HCT116 (cell line): Measurements from ENCODE around the gene NLN. TPM values are rescaled to one million over a fixed set of nuclear protein-coding genes. Genes with fewer than 3 reads are reported as not detected.

Experiments used
- ATAC-seq: fragments of 200-7000 bp; cut with Tn5 transposase; 2 replicates; pipeline ENCODE4 v1.9.1; 2020; ENCODE audit warnings: mild to moderate bottlenecking, moderate library complexity
- BruUV-seq: library from RNA; stranded (reverse); fragments of 400-500 nt; replicated peaks from 2 replicates; lab custom pipeline; 2021; lab: Mats Ljungman, UMichigan
- CTCF ChIA-PET: fragments of 300-600 bp; sonication (Branson Sonifier 250); formaldehyde crosslinking; loops from one replicate; lab custom pipeline; 2021; ENCODE audit warnings: antibody characterized with exemption; lab: Charles Lee
- POLR2A ChIA-PET: fragments of 300-600, 350-600 bp; sonication (Branson Sonifier 250); formaldehyde crosslinking; loops from one replicate; lab custom pipeline; 2021; ENCODE audit warnings: antibody characterized with exemption; lab: Charles Lee
- RAD21 ChIA-PET, 2 experiments: fragments of 300-600 bp; sonication (Branson Sonifier 250); formaldehyde crosslinking; loops; one replicate each; lab custom pipeline; 2023; ENCODE audit warnings: low total read pairs in 2 of 2; ENCODE audit not compliant: uncharacterized antibody in 2 of 2, unreplicated experiment in 2 of 2, low non-redundant PET in 1 of 2; lab: Charles Lee
- DNase-seq: peaks from one replicate; pipeline ENCODE4 v3.0.0-alpha.2; 2010; ENCODE audit warnings: low read depth, low spot score
- H2AFZ ChIP-seq: fragments of 200-600 bp; shearing (Covaris generic), sonication (generic); 2 replicates; pipeline ENCODE4 v1.6.1; 2017; ENCODE audit warnings: low read depth, mixed run types, mixed read lengths, antibody characterized with exemption, low read length; ENCODE audit not compliant: poor library complexity, severe bottlenecking
- H3K27ac ChIP-seq: 2 replicates; pipeline ENCODE4 v1.5.1; 2012; ENCODE audit warnings: low read depth, low read length
- H3K27me3 ChIP-seq: fragments of 200-600 bp; sonication (generic); 2 replicates; pipeline ENCODE4 v1.6.1; 2016; ENCODE audit warnings: mixed run types, low read length, mixed read lengths; ENCODE audit not compliant: insufficient read depth
- H3K36me3 ChIP-seq, 2 experiments: fragments of 200-500 bp in 1 of 2; fragments of 200-600 bp in 1 of 2; sonication (Bioruptor generic) in 1 of 2; sonication (generic) in 1 of 2; 2 replicates each; pipeline versions ENCODE4 v1.5.1 to v1.6.1; 2014 to 2016; ENCODE audit warnings: low read length in 2 of 2, inconsistent platforms in 1 of 2, mixed read lengths in 1 of 2, mixed run types in 1 of 2; ENCODE audit not compliant: insufficient read depth in 2 of 2, control insufficient read depth in 1 of 2
- H3K4me1 ChIP-seq, 2 experiments: fragments of 200-600 bp in 1 of 2; sonication (generic) in 1 of 2; 2 replicates each; pipeline versions ENCODE4 v1.5.1 to v1.6.1; 2012 to 2017; ENCODE audit warnings: low read length in 2 of 2, inconsistent platforms in 1 of 2, mild to moderate bottlenecking in 1 of 2, mixed read lengths in 1 of 2, mixed run types in 1 of 2, moderate library complexity in 1 of 2; ENCODE audit not compliant: insufficient read depth in 2 of 2, control insufficient read depth in 1 of 2
- H3K4me2 ChIP-seq: fragments of 200-600 bp; sonication (generic); 2 replicates; pipeline ENCODE4 v1.6.1; 2017; ENCODE audit warnings: mixed run types, low read length, mixed read lengths
- H3K4me3 ChIP-seq, 2 experiments: fragments of 200-600 bp in 1 of 2; sonication (generic) in 1 of 2; replicated peaks in 1 of 2; 2 replicates each; pipeline ENCODE4 v1.5.1; 2011 to 2016; ENCODE audit warnings: low read length in 2 of 2, control low read depth in 1 of 2, low read depth in 1 of 2, mild to moderate bottlenecking in 1 of 2, mixed read lengths in 1 of 2, mixed run types in 1 of 2
- H3K79me2 ChIP-seq: fragments of 200-600 bp; sonication (generic); 2 replicates; pipeline ENCODE4 v1.6.1; 2017; ENCODE audit warnings: mild to moderate bottlenecking, mixed run types, low read length, moderate library complexity, mixed read lengths; ENCODE audit not compliant: insufficient read depth
- H3K9ac ChIP-seq: fragments of 200-600 bp; sonication (generic); 2 replicates; pipeline ENCODE4 v1.6.1; 2016; ENCODE audit warnings: low read length, mixed read lengths
- H3K9me2 ChIP-seq: fragments of 200-600 bp; sonication (generic), shearing (Covaris generic); 2 replicates; pipeline ENCODE4 v1.6.1; 2017; ENCODE audit warnings: mixed run types, mild to moderate bottlenecking, moderate library complexity; ENCODE audit not compliant: insufficient read depth
- H3K9me3 ChIP-seq, 2 experiments: fragments of 200-500 bp in 1 of 2; fragments of 200-600 bp in 1 of 2; sonication (Bioruptor generic) in 1 of 2; sonication (generic) in 1 of 2; 2 replicates each; pipeline ENCODE4 v1.6.1; 2014 to 2017; ENCODE audit warnings: low read length in 2 of 2, mixed read lengths in 2 of 2, inconsistent platforms in 1 of 2, low read depth in 1 of 2, mild to moderate bottlenecking in 1 of 2, mixed run types in 1 of 2, moderate library complexity in 1 of 2; ENCODE audit not compliant: control insufficient read depth in 1 of 2, insufficient read depth in 1 of 2
- H4K20me1 ChIP-seq: fragments of 200-600 bp; sonication (generic), shearing (Covaris generic); 2 replicates; pipeline ENCODE4 v1.6.1; 2017; ENCODE audit warnings: mixed run types, mild to moderate bottlenecking, moderate library complexity; ENCODE audit not compliant: insufficient read depth
- CBX3 ChIP-seq: IDR thresholded peaks from 2 replicates; pipeline ENCODE4 v1.6.1; 2012; ENCODE audit warnings: low read depth
- CTCF ChIP-seq, 3 experiments: fragments of 200-600 bp in 1 of 3; sonication (generic) in 1 of 3; IDR thresholded peaks in 2 of 3; conservative IDR thresholded peaks in 1 of 3; 2 replicates each; pipeline ENCODE4 v1.5.1; 2012 to 2017; ENCODE audit warnings: low read depth in 2 of 3, low read length in 2 of 3, antibody characterized with exemption in 1 of 3, borderline replicate concordance in 1 of 3, control low read depth in 1 of 3, mild to moderate bottlenecking in 1 of 3, mixed read lengths in 1 of 3, mixed run types in 1 of 3, moderate library complexity in 1 of 3; ENCODE audit not compliant: insufficient read depth in 1 of 3
- ELF1 ChIP-seq: IDR thresholded peaks from 2 replicates; pipeline ENCODE4 v1.6.1; 2012; ENCODE audit warnings: low read depth, borderline replicate concordance
- JUND ChIP-seq: IDR thresholded peaks from 2 replicates; pipeline ENCODE4 v1.6.1; 2012
- RAD21 ChIP-seq: IDR thresholded peaks from 2 replicates; pipeline ENCODE4 v1.6.1; 2012; ENCODE audit warnings: low read depth, mild to moderate bottlenecking
- TCF7L2 ChIP-seq: IDR thresholded peaks from 2 replicates; pipeline ENCODE4 v1.7.0; 2011; ENCODE audit warnings: borderline replicate concordance, inconsistent platforms; ENCODE audit not compliant: insufficient read depth, insufficient read length; ENCODE audit errors: extremely low read depth
- YY1 ChIP-seq: IDR thresholded peaks from 2 replicates; pipeline ENCODE4 v1.6.1; 2011; ENCODE audit warnings: low read length, low read depth, moderate library complexity, mild to moderate bottlenecking; ENCODE audit not compliant: insufficient replicate concordance; ENCODE audit errors: extremely low read depth
- ZNF274 ChIP-seq: fragments of 200-500 bp; sonication (Bioruptor generic); IDR thresholded peaks from 2 replicates; pipeline ENCODE4 v1.6.1; 2014; ENCODE audit warnings: mild to moderate bottlenecking, low read depth, low read length, inconsistent platforms
- intact Hi-C: fragments of 100-400 bp; cut with micrococcal nuclease; formaldehyde crosslinking; loops from 2 replicates; pipeline ENCODE4 v1.10.0; 2022
- total RNA-seq: library from RNA; stranded (reverse); gene quantifications from one replicate; pipeline ENCODE4 v1.2.1, GENCODE V29; 2021; ENCODE audit not compliant: unreplicated experiment

NLN gene
- total RNA-seq, 1 experiment from 2014 or later: 67.6 TPM

GRCh38 chr5:65801352-65801783 lies 79.4 kb downstream of the NLN start:
- no peaks in the 10 kb centered on the region for H3K27me3 ChIP-seq
- CTCF ChIA-PET: no interaction called here
- intact Hi-C loops: no loop called here
- no TSS peak for BruUV-seq
- no peaks in the 10 kb centered on the region; a peak in 1 of 4 replicates for H3K4me1 ChIP-seq
- peaks cover 0 to 11% of the 10 kb centered on the region in 2 experiments; a peak in 1 of 4 replicates for H3K36me3 ChIP-seq
- no peak overlapping the region for H2AFZ ChIP-seq
- H3K4me3 ChIP-seq: no peak overlapping the region
- H3K79me2 ChIP-seq: no peaks in the 10 kb centered on the region
- no peaks in the 10 kb centered on the region for H3K9me2 ChIP-seq
- no peak for ATAC-seq
- RAD21 ChIA-PET: no interaction called here
- H3K4me2 ChIP-seq: no peak overlapping the region
- H3K9ac ChIP-seq: no peak overlapping the region
- H4K20me1 ChIP-seq: no peaks in the 10 kb centered on the region
- POLR2A ChIA-PET: no interaction called here
- TF ChIP-seq TCF7L2: no peak
- no peak for TF ChIP-seq ELF1
- no peak for TF ChIP-seq JUND
- TF ChIP-seq RAD21: no peak
- TF ChIP-seq ZNF274: no peak
- no peak for TF ChIP-seq YY1
- no peak for TF ChIP-seq CTCF (IDR thresholded peaks at IDR 0.05 in 2 of 3, conservative IDR thresholded peaks at IDR 0.05 in 1 of 3; ENCODE audit: borderline replicate concordance in 1 of 3, insufficient read depth in 1 of 3, low read depth in 2 of 3, low read length in 2 of 3)
- TF ChIP-seq CBX3: no peak
- H3K27ac ChIP-seq: no peak overlapping the region
- no peak for DNase-seq
- H3K9me3 ChIP-seq: peaks cover 3 to 5% of the 10 kb centered on the region in 2 experiments; a peak in 2 of 4 replicates
